IPS-18a (cell line): ENCODE measurements around the gene DDX39B.
"Not testable (repeated sequence)": the region's sequence is repeated elsewhere in the genome, so short reads cannot be mapped to it uniquely, and the experiment has no call there.

Source experiments
- H3K27ac ChIP-seq: one replicate; pipeline ENCODE4 v1.5.1; 2013; ENCODE audit warnings: low read length
- H3K27me3 ChIP-seq: one replicate; pipeline ENCODE4 v1.6.1; 2013; ENCODE audit warnings: mild to moderate bottlenecking, low read length; ENCODE audit not compliant: control insufficient read depth, insufficient read depth
- H3K36me3 ChIP-seq: one replicate; pipeline ENCODE4 v1.6.1; 2013; ENCODE audit warnings: low read depth, low read length; ENCODE audit not compliant: control insufficient read depth
- H3K4me1 ChIP-seq: one replicate; pipeline ENCODE4 v1.6.1; 2013; ENCODE audit warnings: low read depth, low read length; ENCODE audit not compliant: control insufficient read depth
- H3K4me3 ChIP-seq: one replicate; pipeline ENCODE4 v1.5.1; 2013; ENCODE audit warnings: low read length
- H3K9ac ChIP-seq: one replicate; pipeline ENCODE4 v1.6.1; 2013; ENCODE audit warnings: mild to moderate bottlenecking, low read length, moderate library complexity
- H3K9me3 ChIP-seq: one replicate; pipeline ENCODE4 v1.6.1; 2013; ENCODE audit warnings: low read depth, low read length; ENCODE audit not compliant: control insufficient read depth

Gene DDX39B

DNA sequence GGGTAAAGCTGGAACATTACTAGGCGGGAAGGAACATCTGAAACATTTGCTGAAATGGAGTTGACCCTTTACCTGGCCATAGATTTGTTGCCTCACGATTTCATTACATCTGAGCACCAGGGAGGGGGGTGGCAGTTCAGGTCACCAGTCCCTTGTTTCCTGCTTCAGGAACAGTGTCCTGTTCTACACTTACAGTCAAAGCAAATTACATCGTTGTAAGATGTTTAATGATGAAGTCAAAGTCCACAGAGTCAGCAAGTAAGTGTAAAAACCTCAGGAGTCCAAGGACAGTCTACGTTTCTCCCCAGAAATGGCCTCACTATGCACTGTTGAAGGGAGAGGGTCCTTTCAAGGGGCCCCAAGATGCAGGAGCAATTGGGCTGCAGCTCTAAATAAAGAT lies 52.7 kb downstream of the DDX39B start:
- H3K27me3 ChIP-seq = peaks cover 40% of the 10 kb centered on the region
- no peaks in the 10 kb centered on the region for H3K36me3 ChIP-seq
- no peak overlapping the region for H3K4me3 ChIP-seq
- no peaks in the 10 kb centered on the region for H3K9me3 ChIP-seq
- H3K27ac ChIP-seq = no peak overlapping the region
- H3K4me1 ChIP-seq = no peaks in the 10 kb centered on the region
- H3K9ac ChIP-seq = no peak overlapping the region

DNA sequence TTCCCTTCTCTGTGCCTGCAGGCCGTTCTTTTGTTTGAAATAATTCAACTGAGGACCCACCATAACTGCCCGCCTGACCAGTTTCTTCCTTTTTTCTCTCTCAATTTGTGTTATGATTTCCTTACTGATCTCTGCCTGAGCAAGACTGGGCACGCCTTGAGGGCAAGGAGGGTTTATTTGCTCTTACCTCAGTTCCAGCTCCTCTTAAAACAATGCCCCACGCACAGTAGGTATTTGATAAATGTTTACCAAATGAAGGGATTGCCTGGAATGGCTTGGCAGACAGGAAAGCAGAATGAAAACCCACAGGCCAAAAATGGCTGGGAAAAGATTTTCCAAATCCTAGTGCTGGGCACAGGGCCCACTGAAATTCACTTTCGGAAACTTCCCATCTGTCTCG lies 54.1 kb downstream of the DDX39B start:
- peaks cover 28% of the 10 kb centered on the region for H3K27me3 ChIP-seq
- H3K9me3 ChIP-seq, H3K4me1 ChIP-seq, H3K9ac ChIP-seq, H3K27ac ChIP-seq, H3K36me3 ChIP-seq, H3K4me3 ChIP-seq: not testable (repeated sequence)

DNA sequence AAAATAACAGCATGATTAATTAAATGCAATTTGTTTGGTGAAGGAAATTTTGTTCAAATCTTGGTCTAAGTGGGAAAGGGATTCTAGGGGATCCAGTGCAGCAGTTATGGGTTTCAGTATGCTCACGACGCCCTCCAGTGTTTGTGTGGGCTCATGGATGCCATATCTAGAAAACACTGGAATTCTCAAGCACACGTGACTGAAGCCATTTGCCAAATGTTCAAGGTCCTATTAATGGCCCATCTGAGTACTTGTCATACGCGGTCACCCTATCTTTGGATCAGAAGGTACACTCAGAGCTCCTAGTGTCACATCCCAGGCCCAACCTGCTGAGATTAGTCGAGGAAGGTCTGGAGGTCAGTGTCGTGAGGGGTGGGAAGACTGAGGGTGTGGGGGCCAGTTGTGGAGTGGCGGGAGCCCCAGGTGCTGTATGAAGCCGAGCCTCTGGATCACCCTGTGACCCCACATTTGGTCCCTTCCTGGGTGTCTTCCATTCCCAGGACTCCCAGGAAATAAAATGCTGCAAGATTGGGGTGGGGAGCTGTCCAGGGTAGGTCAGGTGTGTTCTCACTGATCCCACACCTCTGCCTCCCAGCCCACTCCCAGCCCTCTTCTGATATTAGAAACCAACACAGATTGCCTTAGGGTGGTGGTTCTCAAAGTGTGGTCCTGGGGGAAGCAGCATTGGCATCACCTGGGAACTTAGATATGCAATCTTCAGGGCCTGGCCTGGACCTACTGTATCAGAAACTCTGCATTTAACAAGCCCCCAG lies 55.6 kb downstream of the DDX39B start:
- not testable (repeated sequence) for H3K4me3 ChIP-seq, H3K9ac ChIP-seq, H3K36me3 ChIP-seq, H3K27ac ChIP-seq, H3K4me1 ChIP-seq, H3K9me3 ChIP-seq
- peaks cover 23% of the 10 kb centered on the region for H3K27me3 ChIP-seq

DNA sequence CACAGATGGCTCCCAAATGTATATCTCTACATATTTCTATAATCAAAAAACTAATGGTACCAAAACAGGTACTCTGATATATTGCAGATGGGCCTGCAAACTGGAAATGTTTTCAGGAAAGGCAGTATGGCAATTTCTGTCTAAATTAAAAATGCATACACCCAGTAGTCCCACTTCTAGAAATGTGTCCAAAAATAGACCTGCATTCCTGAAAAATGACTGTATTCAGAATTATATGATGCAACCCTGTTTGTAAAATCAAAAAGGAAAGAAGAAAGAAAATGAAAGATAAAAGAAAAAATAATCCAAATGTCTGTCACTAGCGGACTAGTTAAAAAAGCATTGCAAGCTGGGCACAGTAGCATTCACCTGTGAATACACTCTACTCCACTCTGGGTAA lies 56.7 kb downstream of the DDX39B start:
- Histone ChIP-seq H3K27ac (no peak overlapping the region), H3K36me3 (no peaks in the 10 kb centered on the region), H3K9ac (no peak overlapping the region), H3K9me3 (no peaks in the 10 kb centered on the region), H3K27me3 (peaks cover 11% of the 10 kb centered on the region), H3K4me1 (no peaks in the 10 kb centered on the region), H3K4me3 (no peak overlapping the region)

GRCh38 chr6:31483392-31483791 lies 58.4 kb downstream of the DDX39B start:
- Histone ChIP-seq H3K27me3 (no peaks in the 10 kb centered on the region), H3K9me3 (no peaks in the 10 kb centered on the region), H3K9ac (no peak overlapping the region), H3K4me3 (no peak overlapping the region), H3K36me3 (no peaks in the 10 kb centered on the region), H3K27ac (no peak overlapping the region), H3K4me1 (no peaks in the 10 kb centered on the region)

- no peaks in the 10 kb centered on the region for H3K27me3 ChIP-seq
- no peaks in the 10 kb centered on the region for H3K4me1 ChIP-seq
- H3K27ac ChIP-seq = no peak overlapping the region
- no peak overlapping the region for H3K4me3 ChIP-seq
- H3K9me3 ChIP-seq = no peaks in the 10 kb centered on the region
- no peaks in the 10 kb centered on the region for H3K36me3 ChIP-seq
- H3K9ac ChIP-seq = no peak overlapping the region
Measured at GRCh38 chr6:31480574-31480973, 61.2 kb downstream of the DDX39B start.
